ENCODE measurements around the gene PPCS.
"Not testable (repeated sequence)": the region's sequence is repeated elsewhere in the genome, so short reads cannot be mapped to it uniquely, and the experiment has no call there.

The PPCS gene

DNA sequence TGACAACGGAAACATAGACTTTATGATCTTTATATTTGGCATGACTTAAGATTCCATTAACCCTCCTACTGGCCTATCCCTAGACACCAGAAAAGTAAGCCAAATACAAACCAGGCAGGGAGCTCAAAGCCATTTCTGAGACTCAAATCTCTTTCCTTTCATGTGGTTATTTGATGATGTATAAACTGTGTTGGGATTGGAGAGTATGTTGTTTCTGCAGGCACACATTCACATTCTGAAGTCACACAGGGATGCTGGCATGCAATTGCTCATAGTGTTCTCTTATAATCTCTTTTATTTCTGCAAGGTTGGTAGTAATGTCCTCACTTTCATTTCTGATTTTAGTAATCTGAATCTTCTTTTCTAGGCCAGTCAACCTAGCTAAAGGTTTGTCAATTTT, 6.3 kb upstream of the PPCS start:
- DNase-seq (ENCODE audit: low read depth in 1 of 2, low spot score in 1 of 2), result no peak

DNA sequence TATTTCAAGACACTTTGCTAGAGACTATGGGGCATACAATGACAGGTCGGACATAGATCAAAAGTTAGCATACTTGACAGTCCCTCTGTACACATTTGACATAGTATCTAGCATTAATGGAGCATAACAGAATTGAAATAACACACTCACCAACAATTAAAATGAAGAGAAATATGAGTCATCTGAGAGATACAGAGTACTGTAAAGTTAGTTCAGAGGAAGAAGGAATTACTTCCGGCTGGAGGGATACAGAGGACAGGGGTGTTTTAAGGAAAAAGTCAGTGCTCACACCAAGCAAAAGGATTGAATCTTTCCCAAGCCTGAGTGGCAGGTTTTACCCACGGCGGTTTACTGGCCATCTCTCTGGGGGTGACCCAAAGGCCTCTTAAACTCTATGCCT, 3.0 kb upstream of the PPCS start:
- no peak for DNase-seq (ENCODE audit: low read depth in 1 of 2, low spot score in 1 of 2)

DNA sequence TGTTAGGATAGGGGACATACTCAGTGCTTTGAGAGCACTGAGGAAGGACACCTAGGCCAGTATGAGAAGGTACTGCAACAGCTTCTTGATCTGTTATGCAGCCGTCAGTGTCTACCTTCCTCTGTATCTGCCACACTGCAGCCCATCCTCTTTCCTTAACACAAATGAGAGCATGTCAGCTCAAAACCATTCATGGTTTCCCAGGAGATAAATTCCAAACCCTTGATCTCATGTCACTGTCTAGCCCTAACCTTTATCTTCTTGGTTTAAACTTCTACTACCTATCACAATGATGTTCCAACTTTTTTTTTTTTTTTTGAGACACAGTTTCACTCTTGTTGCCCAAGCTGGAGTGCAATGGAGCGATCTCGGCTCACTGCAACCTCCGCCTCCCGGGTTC, 1.9 kb upstream of the PPCS start:
- no peak for DNase-seq (ENCODE audit: low read depth in 1 of 2, low spot score in 1 of 2)

DNA sequence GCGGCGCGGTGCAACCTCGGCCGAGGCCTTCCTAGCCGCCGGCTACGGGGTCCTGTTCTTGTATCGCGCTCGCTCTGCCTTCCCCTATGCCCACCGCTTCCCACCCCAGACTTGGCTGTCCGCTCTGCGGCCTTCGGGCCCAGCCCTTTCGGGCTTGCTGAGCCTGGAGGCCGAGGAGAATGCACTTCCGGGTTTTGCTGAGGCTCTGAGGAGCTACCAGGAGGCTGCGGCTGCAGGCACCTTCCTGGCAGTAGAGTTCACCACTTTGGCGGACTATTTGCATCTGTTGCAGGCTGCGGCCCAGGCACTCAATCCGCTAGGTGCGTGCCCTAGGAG, 379 bp downstream of the PPCS start:
- peak; percentile 40 to 48 for DNase-seq (ENCODE audit: low read depth in 1 of 2, low spot score in 1 of 2)

DNA sequence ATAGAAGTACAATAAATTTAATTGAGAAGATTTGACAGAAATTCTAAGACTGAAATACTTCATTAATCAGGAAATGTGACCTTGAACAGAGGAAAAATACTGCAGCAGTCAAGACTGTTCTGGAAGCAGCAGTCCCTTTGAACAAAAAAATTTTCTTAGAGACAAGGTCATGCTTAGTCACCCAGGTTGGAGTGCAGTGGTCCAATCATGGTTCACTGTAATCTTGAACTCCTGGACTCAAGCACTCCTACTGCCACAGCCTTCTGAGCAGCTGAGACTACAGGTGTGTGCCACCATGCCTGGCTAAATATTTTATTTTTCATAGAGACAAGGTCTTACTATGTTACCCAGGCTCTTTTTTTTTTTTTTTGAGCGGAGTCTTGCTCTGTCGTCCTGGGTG, 4.9 kb downstream of the PPCS start:
- no peak for DNase-seq (ENCODE audit: low read depth in 1 of 2, low spot score in 1 of 2)

DNA sequence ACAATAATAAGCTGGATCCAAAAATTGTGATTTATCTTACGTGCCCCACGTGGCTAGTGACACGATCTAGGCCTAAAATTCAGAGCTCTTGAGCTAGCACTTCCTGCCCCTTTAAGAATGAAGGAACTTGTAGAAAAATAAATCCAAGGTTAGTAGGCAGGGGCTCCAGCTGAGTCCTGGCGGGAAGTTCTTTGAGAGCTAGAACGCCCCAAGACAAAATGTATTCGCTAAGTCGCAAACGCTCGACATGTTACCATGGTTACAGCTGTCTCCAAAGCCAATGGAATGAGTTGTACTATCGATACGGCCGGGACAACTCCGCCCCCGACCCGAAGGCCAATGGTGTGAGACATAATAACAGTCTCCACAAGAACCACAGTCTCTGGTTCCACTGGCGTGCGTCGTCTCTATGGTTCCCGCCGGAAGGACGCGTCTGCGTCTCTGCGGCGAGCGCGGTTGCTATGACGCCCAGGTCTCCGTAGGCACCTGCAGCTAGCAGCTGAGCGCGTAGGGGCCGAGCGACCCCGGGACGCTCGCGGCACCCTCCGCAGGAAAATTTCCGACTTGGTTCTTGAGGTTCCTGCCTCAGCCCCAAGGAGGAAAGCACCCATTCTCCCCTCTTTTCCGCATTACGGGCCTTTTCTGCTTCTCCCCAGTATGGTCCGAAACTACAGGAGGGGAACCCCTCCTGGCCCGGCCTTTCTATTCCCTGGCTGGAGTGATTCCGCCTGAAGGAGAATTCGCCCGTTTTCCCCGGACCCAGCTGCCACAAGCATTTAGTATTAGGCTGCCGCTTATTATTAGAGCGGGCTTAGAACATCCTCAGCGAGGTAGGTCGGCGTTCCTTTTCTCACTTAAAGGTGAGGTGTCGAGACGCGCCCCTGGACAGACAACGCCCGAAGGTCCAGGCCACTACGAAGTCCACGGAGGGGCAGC, 6.8 kb downstream of the PPCS start, which contains the start of gene CCDC30:
Gene CCDC30, plus strand, starts transcription at position 459 of the 936 bp plus-strand sequence. CDS start 17,266 bp downstream, outside the sequence.
- peak; percentile 75 to 96 for DNase-seq (ENCODE audit: low read depth in 1 of 2, low spot score in 1 of 2)

DNA sequence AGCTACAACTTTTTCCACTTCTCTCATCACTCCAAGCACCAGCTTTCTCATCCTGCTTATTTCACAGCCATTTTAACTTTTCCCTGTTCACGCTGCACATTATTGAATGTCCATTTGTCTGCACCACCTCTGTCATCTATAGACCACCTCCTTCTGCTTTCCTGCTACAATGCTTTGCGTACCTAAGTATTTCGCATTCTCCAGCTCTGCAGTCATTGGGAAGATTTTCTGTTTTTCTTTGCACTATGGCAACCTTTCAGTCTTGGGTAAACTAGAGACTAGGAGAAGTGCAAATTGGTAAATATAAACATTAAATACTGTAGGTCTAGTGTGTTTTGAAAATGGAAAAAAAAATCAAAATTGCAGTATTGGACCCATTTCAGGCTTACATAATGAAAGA, 7.6 kb downstream of the PPCS start:
- no peak for DNase-seq (ENCODE audit: low read depth in 1 of 2, low spot score in 1 of 2)

DNA sequence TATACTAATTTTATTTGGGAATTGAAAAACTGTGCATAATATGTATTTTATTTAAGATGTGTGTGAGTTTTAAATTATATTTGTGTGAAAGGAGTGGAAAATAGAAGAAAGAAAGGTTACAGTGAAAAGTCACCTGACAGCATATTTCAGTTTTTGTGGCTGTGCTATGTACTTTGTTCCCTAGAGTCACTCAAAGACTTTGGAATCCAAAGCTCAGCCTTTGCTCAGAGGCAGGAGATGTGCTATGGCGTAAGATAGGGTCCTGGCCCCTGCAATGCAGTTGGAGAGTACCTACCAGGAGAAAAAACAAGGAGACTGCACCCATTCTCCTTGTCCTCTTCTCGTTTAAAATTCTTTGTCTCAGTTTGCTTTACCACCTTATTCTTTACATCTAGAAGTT, 9.7 kb downstream of the PPCS start:
- no peak for DNase-seq (ENCODE audit: low read depth in 1 of 2, low spot score in 1 of 2)

DNA sequence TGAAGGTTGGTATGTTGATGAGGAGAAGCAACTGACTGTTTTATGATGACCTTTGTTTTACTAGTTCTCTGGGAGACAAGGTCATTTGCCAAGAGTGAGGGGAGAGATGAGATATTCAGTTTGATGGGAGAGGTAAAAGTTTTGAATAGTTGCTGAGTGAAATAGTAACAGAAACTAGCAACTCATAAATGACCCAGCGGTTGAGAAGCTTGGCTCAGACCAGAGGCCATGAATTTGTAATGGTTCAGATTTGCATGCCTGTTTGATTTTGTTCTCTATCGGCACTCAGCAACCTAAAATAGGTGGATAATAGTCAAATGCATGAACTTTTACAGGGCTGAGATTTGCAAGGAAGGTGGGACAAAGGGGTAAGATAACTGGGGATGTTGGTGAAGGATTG, 13.4 kb downstream of the PPCS start:
- DNase-seq (ENCODE audit: low read depth in 1 of 2, low spot score in 1 of 2), result no peak

DNA sequence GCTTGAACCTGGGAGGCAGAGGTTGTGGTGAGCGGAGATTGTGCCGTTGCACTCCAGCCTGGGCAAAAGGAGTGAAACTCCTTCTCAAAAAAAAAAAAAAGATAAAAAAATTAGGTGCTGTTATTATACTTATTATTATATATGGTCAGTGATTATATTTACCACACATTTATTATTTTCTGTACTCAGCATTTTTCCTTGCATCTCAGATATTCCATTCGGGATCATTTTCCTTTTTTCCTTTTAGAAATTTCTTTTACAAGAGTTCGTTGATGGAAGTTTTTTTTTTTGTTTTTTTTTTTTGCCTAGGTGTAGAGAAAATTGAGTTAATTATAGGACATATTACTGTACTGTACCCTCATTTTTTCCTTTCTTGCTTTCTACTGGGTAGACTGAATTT, 20.3 kb downstream of the PPCS start:
- DNase-seq (ENCODE audit: low read depth in 1 of 2, low spot score in 1 of 2), result no peak

DNA sequence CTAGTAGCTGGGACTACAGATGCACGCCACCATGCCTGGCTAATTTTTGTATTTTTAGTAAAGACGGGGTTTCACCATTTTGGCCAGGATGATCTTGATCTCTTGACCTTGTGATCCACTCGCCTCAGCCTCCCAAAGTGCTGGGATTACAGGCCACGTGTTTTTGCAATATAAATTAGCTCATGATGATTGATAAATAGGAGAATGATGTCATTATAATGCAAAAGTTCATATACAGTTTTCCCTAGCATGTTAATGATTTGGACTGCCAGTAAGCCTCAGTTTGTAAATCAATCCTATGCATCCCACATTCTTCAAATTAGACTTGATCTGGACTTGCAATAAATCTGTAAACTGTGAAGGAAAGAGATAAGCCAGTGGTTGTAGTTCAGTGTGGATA, 21.0 kb downstream of the PPCS start:
- not testable (repeated sequence) for DNase-seq (ENCODE audit: low read depth in 1 of 2, low spot score in 1 of 2)

DNA sequence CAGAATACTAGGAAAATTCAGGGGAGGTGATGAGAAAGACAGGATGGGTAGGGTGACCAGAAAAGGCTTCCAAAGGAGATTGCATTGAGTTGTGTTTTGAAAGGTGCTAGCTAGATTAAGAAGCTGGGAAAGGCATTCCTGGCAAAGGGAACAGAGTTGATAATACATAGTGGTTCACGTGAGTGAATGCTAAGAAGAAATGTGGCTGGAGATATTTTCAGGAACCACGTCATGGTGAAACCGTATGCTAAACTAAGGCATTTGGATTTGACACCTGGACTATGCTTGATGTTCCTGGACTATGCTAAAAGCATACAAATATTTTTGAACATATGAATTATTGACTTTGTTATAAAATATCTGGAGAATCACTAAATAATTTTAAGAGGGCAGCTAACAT, 21.4 kb downstream of the PPCS start:
- DNase-seq (ENCODE audit: low read depth in 1 of 2, low spot score in 1 of 2), result no peak

DNA sequence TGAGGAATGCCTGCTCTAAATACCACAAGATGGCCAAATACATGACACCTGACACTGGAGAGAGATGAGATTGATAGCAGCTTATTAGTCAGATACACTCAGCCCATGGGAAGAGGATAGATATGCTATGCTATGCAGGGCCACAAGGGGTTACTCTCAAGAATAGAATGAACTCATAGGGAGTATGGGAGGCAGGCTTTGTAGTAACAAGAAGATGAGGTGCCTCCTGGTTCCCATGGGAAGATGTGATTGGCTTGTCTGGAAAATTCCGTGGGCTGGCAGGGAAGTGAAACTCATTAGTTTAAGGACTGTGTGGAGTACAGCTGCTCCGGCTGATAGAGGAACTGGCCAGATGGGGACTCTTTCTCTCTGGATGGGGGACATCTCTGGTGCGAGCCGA, 23.3 kb downstream of the PPCS start:
- DNase-seq (ENCODE audit: low read depth in 1 of 2, low spot score in 1 of 2), result no peak

DNA sequence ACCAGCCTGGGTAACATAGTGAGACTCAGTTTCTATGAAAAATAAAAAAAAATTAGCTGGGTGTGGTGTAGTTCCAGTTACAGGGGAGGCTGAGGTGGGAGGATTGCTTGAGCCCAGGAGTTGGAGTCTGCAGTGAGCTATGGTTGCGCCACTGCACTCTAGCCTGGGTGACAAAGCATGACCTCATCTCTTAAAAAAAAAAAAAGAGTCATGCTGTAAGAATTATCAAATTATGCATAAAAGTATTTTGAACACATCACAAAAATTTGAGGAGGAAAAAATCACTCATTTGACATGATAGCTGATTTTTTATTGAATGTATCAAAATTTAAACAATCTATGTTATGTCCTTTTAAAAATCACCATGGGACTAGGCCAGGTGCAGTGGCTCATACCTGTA, 24.6 kb downstream of the PPCS start:
- no peak for DNase-seq (ENCODE audit: low read depth in 1 of 2, low spot score in 1 of 2)

DNA sequence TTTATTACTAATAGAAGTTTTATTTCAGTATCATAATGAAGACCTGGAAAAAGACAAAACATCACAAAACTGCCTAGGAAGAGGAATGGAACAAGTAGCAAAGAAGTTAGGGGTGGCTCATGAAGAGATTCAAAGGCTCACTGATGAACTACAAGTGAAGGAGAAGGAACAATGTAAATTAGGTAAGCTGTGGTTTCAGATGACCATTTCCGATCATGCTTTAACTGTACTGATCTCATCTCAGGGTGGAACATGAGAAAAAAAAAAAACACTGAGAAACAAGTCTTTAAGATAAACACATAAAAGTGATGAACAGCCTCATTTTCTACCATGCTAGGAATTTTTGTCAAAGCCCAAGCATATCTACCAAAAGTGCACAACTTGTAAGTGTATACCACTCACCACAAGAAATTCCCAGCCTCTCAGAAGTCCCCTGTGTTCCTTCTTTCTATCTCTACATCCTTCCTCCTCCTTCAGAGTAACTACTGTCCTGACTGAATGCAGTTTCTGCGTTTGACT, 26.4 kb downstream of the PPCS start:
- DNase-seq (ENCODE audit: low read depth in 1 of 2, low spot score in 1 of 2), result no peak

DNA sequence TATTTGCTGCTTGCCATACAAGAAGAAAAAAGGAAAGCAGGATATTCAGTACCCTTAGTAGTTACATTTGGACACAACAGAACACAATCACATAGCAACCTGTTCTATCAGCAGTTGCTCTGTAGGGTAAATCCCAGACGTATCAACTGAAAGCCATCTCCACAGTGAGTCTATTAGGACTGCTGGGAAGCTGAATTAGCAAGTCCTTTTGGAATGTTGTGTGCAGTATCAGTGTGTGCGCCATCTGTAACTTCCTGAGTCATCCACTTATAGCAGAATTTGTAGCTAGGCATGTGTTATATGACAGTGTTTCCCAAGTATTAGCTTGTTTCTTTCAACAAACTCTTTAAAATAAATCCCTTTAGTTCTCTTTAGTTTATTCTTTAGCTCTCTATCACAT, 28.0 kb downstream of the PPCS start:
- DNase-seq (ENCODE audit: low read depth in 1 of 2, low spot score in 1 of 2), result no peak

DNA sequence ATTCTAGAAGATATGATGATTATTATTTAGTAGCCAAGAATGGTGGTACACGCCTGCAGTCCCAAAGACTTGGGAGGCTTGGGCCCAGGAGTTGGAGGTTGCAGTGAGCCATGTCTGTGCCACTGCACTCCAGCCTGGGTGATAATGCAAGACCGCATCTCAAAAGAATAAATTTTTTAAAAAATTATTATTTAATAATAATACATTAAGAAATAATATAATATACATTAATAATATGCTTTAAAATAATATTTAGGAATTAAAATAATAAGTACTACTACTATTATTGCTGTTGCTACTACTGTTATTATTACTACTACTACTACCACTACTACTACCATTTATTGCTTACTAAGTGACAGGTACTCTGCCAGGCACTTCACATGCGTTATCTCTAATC, 33.9 kb downstream of the PPCS start:
- DNase-seq (ENCODE audit: low read depth in 1 of 2, low spot score in 1 of 2), result no peak

DNA sequence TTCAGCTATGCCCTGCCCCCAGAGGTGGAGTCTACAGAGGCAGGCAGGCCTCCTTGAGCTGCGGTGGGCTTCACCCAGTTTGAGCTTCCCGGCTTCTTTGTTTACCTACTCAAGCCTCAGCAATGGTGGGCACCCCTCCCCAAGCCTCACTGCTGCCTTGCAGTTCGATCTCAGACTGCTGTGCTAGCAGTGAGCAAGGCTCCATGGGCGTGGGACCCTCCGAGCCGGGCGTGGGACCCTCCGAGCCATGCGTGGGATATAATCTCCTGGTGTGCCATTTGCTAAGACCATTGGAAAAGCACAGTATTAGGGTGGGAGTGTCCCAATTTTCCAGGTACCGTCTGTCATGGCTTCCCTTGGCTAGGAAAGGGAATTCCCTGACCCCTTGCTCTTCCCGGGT, 45.7 kb downstream of the PPCS start:
- not testable (repeated sequence) for DNase-seq (ENCODE audit: low read depth in 1 of 2, low spot score in 1 of 2)

DNA sequence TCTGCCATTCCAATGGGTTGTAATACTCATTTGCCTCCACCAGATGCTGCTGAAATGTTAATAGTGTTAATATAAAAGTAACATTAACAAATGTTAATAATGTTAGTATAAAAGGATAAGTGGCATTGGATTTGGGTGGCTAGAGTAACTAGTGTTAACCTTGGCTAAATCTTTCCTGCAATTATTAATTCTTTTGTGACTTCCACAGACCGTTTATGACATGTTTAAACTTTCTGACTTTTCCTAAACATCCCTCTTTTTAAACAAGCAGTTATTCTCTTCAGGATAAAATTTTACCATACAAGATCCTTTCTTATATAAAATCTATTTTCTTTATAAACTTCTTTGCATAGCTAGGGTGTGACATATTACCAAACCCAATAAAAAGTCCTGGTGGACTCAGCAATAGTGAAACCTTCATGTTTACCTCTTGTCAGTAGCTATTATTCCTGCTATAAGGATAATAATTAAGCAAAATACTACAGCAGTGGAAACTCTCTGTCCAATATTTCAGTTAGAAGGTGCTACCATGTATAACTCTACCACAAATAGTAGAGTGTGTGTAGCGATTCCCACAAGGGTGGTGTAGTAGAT, 48.3 kb downstream of the PPCS start:
- no peak for DNase-seq (ENCODE audit: low read depth in 1 of 2, low spot score in 1 of 2)

DNA sequence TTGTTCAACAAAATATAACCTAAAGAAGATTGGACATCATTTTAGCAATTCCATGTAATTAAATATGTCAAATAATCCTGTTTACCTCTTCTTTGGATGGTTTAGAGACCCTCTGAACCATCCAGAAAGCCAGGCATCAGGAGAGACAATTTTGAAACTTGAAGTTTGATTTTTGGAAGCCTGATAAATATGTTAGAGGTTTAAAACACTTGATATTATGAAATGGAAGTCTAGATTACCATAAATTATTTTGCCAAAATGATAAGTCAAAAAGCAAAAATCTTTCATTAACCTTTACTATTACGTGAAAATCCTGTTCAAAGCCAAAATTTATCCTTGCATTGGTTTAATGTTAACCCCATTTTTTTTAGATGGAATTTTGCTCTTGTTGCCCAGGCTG, 50.2 kb downstream of the PPCS start:
- no peak for DNase-seq (ENCODE audit: low read depth in 1 of 2, low spot score in 1 of 2)

Measured in activated CD4-positive, alpha-beta T cell treated with anti-CD3 and anti-CD28 coated beads, Interleukin-2, amount 50 U/mL, for 24 hours (primary cell).